ENCODE data around the gene PDCD4.

Gene PDCD4

DNA sequence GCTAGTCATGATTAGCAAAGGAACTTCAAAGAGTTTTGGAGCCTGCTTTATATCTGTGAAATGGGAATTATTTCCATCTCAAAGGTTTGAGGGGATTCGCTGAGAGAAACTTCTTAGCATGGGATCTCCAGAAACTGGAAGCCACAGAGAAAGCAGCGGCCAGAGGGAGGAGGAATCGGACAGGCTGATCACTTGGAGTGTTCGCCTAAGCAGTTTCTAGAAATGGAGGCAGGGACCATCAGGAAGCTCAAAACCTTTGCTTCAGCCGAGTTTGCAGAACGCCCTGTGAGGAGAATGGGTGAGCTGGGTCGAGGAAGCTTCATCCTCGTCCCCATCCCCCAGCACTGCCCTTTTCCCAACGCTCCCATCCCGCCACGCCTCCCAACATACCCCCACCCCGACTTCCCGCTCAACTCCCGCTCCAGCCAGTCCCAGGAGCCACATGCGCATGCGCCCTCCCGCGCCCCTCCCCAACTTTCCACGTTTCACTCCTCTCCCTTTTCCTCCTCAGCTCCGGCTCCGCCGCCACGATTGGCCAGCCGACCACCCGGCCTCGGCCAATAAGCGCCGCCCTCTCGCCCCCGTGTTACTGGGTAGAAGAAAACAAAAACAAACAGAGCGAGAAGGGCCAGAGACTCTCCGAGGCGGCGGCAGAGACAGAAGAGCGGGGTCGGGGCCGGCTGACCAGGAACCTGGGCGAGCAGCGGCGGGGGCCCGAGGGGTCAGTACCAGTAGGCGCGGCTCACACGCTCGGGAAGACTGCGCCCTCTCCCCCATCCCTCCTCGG lies at the start of gene PDCD4:
Gene PDCD4 (plus strand): TSS at position 631 of the 787 bp plus-strand sequence. CDS start 4,100 bp downstream, outside the sequence.
- in situ Hi-C loops (cut with MboI; ENCODE audit: low sequenced_read_pairs) = no loop called here

DNA sequence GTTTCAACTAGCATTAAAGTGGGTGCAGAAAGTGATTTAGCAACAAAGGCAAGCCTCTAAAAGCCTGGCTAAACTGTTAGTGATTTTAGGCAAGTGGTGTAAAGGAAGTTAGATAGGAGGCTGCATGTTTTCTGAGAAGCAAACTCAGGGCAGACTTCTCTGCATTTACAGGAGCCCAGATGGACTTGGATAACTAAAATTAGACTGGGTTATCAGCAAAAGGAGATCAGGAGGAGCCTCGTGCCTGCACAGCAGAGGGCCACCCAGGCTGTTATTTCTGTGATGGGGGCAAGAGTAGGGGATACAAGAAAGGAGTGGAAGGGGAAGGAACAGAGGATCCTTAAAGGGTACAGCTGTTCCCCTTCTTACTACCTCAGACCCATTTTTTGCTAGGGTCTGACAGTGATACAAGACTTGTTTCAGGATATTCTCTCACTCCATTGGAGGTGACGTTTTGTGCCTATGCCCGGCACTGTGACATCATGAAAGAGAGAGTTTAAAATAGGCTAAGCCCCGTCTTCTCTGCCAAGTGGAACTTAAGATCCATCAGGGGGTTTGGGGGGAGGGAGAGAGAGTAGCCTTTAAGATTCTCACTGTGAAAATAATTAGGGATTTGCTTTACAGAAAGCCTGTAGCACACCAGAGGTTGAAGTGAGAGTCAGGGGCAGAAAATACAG lies 49.6 kb upstream of the PDCD4 start:
- in situ Hi-C loops (cut with MboI; ENCODE audit: low sequenced_read_pairs) = no loop called here

DNA sequence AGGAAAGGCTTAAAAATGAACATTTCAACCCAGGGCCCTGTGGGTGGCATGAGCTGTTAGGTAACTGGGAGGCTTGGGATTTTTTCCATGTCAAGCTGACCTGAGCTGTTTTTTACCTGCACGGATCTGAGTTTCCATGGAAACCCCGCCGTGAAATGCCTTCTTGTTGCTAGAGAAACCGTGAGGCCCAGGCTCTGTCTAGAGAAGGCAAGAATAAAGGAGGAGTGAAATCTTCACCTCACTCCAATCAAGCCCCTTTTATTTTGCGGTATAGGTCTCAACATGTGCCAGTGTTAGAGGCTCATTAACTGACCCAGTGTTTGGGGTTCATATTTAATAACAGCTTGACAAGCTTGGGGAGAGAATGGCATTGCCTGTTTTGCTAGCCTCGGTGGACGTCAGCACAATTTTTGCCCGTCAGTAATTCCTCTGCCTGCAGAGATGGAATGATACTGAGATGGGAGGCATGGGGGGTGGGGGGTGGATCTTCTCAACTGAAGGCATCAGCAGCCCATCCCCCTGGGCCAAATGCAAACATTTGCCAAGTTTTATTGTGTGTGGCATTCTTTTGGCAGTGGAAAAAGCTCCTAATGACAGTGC lies 48.9 kb upstream of the PDCD4 start:
- in situ Hi-C loops (cut with MboI; ENCODE audit: low sequenced_read_pairs) = no loop called here

DNA sequence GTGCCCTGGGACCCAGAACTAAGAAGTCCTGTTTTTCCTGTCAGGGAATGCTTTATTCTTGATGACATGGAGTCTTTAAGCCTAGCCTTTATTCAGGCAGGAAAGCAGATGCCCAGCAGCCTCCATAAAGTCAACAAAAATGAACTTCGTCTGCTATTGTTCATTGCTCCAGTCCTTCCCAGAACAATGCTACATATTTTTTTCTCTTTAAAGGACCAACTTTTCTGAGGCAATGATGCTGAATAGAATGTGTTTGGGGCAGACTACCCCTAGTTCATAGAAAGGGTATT lies 47.6 kb upstream of the PDCD4 start:
- in situ Hi-C loops (cut with MboI; ENCODE audit: low sequenced_read_pairs) = no loop called here

DNA sequence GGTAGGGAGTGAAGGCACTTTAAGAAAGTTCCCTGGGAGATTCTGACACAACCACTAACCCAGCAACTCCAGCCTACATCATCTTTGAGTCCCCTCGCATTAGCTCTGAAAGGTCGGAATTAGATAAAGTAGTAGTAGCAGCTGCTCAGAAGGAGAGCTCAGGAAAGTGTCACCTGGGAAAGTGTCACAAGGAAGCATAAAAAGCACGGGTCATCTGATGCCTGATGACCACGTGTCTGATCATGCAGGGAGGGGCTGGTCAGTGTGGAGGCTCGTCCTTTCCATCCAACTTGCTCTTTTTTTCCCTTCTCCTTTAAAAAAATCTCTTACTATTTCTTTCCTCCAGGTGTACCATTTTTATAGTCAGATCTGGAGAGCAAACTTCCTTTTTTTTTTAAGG lies 47.1 kb upstream of the PDCD4 start:
- in situ Hi-C loops (cut with MboI; ENCODE audit: low sequenced_read_pairs) = no loop called here

- in situ Hi-C loops (cut with MboI; ENCODE audit: low sequenced_read_pairs) = no loop called here
Observed at GRCh38 chr10:110825508-110825907, 46.2 kb upstream of the PDCD4 start.

DNA sequence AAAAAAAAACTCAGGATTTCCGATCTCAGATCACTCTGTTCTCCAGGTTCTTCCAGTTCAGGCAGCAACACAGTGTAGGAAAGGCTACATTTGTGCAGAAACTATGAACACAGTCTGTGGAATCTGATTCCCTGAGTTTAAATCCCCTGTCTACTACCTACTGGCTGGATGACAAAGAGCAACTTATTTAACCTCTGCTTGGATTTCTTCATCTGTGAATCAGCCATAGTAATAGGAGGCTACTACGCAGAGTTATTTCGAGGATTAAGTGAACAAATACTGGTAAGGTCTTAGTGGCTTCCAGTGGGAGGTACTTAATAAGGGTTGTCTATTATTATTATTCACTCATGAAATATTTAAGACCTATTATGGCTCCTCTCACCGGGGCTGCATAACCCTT lies 44.3 kb upstream of the PDCD4 start:
- in situ Hi-C loops (cut with MboI; ENCODE audit: low sequenced_read_pairs) = no loop called here

DNA sequence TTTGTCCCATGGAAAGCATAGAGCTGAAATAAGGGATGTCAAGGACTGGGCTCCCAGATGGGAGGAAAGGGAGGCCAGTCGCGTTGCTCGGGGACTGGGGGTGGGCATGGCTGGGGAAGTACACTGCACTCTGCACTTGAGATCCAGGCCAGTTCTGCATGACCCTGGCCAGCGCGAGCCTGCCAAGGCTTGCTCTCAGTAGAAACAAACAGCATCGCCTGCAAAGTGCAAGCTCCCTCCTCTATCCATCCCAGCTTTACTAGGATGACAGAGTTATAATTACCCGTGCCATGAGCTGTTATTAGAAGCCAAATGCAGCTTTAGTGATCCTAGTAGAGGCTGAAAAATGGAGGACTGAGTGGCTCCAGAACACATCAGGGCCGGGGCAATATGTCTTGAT lies 43.9 kb upstream of the PDCD4 start:
- in situ Hi-C loops (cut with MboI; ENCODE audit: low sequenced_read_pairs) = no loop called here

DNA sequence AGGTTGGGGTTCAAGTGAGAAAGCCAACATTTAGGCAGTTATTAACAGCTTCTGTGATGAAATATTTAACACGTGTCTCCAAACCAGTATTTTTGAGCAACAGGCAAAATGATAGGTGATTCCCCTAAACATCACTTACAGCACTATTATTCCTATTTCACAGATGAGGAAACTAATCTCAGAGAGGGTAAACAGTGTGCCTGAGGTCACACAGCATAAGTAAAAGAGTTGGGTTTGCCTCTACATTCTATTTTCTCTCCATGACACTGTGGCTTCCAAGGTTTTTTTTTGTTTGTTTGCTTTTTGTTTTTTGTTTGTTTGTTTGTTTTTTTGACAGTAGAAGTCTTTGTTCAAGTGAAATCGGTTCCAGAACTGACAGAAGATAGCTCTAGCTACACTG lies 43.2 kb upstream of the PDCD4 start:
- in situ Hi-C loops (cut with MboI; ENCODE audit: low sequenced_read_pairs) = no loop called here

GRCh38 chr10:110829721-110830410 lies 41.9 kb upstream of the PDCD4 start:
- in situ Hi-C loops (cut with MboI; ENCODE audit: low sequenced_read_pairs) = no loop called here

GRCh38 chr10:110833234-110833940 lies 38.3 kb upstream of the PDCD4 start:
- in situ Hi-C loops (cut with MboI; ENCODE audit: low sequenced_read_pairs) = no loop called here

DNA sequence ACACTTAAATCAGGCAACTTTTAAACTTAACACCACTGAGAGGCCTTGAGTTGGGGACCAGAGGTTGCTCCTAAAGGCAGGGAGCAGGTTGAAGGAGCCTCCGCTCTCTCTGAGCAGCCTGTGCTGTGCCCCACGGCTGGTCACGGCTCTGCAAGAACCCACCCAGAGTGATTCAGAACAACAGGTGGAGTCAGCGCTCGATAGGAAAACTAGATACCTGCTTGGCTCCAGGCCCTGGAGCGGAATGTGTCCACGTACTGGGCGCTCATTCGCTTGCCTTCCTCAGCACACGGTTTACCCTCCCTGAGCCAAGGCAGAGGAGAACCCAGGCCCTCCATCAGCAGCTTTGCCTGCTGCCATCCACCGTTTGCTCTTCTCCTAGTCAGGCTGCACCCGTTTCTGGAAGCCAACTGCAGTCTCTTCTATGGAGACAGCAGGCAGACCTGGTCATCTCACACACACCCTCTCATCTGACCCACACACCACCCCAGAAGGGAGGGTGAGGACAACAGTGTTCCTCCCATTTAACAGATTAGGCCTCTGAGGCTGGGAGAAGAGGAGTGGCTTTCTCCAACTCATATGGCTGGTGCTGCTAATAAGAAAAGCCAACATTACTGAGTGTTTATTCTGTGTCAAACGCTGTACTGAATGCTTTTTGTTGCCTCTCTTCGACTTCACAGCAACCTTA lies 37.6 kb upstream of the PDCD4 start:
- in situ Hi-C loops (cut with MboI; ENCODE audit: low sequenced_read_pairs) = no loop called here

- in situ Hi-C loops (cut with MboI; ENCODE audit: low sequenced_read_pairs) = no loop called here
Observed at GRCh38 chr10:110834629-110835301, 37.0 kb upstream of the PDCD4 start.

DNA sequence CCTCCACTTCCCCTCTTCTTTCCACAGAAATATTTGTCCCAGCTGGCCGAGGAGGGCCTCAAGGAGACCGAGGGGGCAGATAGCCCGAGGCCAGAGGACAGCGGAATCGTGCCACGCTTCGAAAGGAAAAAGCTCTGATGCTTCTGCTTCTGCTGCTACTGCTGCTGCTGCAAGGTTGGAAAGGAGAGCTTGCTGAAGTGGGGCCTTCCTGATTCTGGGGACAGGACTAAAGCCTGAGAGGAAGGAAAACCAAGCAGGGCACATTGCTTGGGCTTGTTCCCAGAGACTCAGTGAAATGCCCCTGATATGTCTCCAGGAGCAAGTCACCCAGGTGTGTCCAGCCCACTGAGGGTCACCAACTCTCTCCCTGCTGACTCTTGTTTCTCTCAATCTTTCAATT lies 35.9 kb upstream of the PDCD4 start:
- in situ Hi-C loops (cut with MboI; ENCODE audit: low sequenced_read_pairs) = no loop called here

- in situ Hi-C loops (cut with MboI; ENCODE audit: low sequenced_read_pairs) = no loop called here
Observed at GRCh38 chr10:110836706-110837105, 35.0 kb upstream of the PDCD4 start.

- in situ Hi-C loops (cut with MboI; ENCODE audit: low sequenced_read_pairs) = no loop called here
Observed at GRCh38 chr10:110837418-110838171, 34.1 kb upstream of the PDCD4 start.

DNA sequence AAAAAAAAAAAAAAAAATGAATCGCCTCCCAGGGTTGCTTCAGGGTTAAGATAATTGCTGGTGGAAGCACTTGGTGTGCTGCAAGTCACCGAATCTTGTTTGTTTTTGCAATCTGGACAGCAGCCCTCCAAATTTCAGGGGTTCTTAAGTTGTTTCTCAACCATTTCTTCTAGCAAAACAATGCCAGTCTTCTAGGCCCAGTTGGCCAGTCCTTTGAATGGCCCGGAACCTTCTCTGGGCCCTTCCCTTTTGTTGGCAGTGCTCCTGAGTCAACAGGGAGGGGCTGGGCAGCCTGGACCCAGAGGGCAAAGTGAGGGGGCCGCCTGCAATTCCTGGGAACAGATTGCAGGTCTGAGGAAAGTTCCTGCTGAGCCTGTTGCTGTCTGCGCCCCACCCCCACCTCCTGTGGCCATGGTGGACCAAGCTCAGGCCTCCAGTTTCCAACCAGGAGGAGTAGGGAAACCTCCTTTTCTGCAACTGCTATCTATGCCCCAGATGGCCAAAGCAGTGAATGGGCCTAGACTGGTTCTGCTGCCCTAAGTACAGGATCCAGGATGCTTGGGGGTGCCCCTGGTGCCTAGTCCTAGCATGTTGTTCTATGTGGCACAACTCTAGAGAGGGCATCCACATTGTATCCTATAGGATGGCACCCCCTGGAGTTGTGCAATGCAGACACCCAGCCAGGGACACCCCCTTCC lies 31.4 kb upstream of the PDCD4 start:
- in situ Hi-C loops (cut with MboI; ENCODE audit: low sequenced_read_pairs) = no loop called here

DNA sequence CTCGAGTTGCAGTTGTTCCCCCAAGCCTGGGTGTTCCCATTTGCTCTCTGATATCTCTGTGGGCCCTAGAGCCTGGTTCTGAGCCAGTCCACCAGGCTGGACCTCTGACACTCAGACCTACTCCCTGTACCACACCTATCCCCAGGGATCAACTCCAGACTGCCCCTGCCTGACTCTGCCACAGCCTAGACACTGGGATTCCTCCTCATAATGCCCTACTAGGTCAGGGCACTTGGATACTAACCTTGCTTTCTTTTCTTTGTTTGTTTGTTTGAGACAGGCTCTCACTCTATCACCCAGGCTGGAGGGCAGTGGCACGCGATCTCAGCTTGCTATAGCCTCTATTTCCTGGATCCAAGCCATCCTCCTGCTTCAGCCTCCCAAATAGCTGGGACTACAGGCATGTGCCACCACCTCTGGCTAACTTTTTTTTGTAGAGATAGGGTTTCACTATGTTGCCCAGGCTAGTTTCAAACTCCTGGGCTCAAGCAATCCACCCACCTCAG lies 30.8 kb upstream of the PDCD4 start:
- in situ Hi-C loops (cut with MboI; ENCODE audit: low sequenced_read_pairs) = no loop called here
